Karpas-422 (cell line): ENCODE results near the gene SPINK2. TPM values are rescaled to one million over a fixed set of nuclear protein-coding genes. Genes with fewer than 3 reads are reported as not detected.

ENCODE experiments used
- DNase-seq: peaks from one replicate; pipeline ENCODE4 v3.0.0-alpha.2; 2015
- H2AFZ ChIP-seq: fragments of 200-600 bp; sonication (generic); 2 replicates; pipeline ENCODE4 v1.6.1; 2014; ENCODE audit warnings: antibody characterized with exemption, low read length, mixed read lengths
- H3K27ac ChIP-seq: fragments of 200-600 bp; sonication (generic); 2 replicates; pipeline ENCODE4 v1.5.1; 2014; ENCODE audit warnings: mild to moderate bottlenecking, low read length, moderate library complexity
- H3K27me3 ChIP-seq: fragments of 200-600 bp; sonication (generic); 2 replicates; pipeline ENCODE4 v1.6.1; 2014; ENCODE audit warnings: low read length, mixed read lengths
- H3K36me3 ChIP-seq: fragments of 200-600 bp; sonication (generic); 2 replicates; pipeline ENCODE4 v1.6.1; 2014; ENCODE audit warnings: low read length, mixed read lengths; ENCODE audit not compliant: insufficient read depth
- H3K4me1 ChIP-seq: fragments of 200-600 bp; sonication (generic); 2 replicates; pipeline ENCODE4 v1.6.1; 2014; ENCODE audit warnings: mild to moderate bottlenecking, low read length, mixed read lengths
- H3K4me2 ChIP-seq: fragments of 200-600 bp; sonication (generic); 2 replicates; pipeline ENCODE4 v1.6.1; 2014; ENCODE audit warnings: low read length, low read depth, mild to moderate bottlenecking; ENCODE audit not compliant: poor library complexity, severe bottlenecking
- H3K4me3 ChIP-seq: fragments of 200-600 bp; sonication (generic); 2 replicates; pipeline ENCODE4 v1.5.1; 2014; ENCODE audit warnings: mild to moderate bottlenecking, antibody characterized with exemption, low read length, mixed read lengths
- H3K79me2 ChIP-seq: fragments of 200-600 bp; sonication (generic); 2 replicates; pipeline ENCODE4 v1.6.1; 2014; ENCODE audit warnings: mild to moderate bottlenecking, low read length, mixed read lengths
- H3K9ac ChIP-seq: fragments of 200-600 bp; sonication (generic); 2 replicates; pipeline ENCODE4 v1.6.0; 2014; ENCODE audit warnings: low read length
- H3K9me2 ChIP-seq: fragments of 200-600 bp; sonication (generic), shearing (Covaris generic); replicated peaks from 2 replicates; pipeline ENCODE4 v1.6.0; 2014; ENCODE audit warnings: mild to moderate bottlenecking, low read length, moderate library complexity; ENCODE audit not compliant: insufficient read depth
- H3K9me3 ChIP-seq: fragments of 300-700, 200-600 bp; sonication (generic); 2 replicates; pipeline ENCODE4 v1.6.1; 2014; ENCODE audit warnings: low read length, mixed read lengths
- H4K20me1 ChIP-seq: fragments of 200-600 bp; sonication (generic); 2 replicates; pipeline ENCODE4 v1.6.1; 2014; ENCODE audit warnings: mild to moderate bottlenecking, antibody characterized with exemption, low read length, low read depth; ENCODE audit not compliant: insufficient read depth
- small RNA-seq: library from RNA; depleted of rRNA; stranded (forward); fragments of <200 nt; gene quantifications from one replicate; pipeline ENCODE3, GENCODE V24; 2014
- total RNA-seq: library from RNA; depleted of rRNA; stranded (reverse); fragments of >200 nt; shearing (Covaris generic); gene quantifications from 2 replicates; pipeline ENCODE4 v1.2.3, GENCODE V29; 2014; ENCODE audit warnings: low replicate concordance; rRNA removed

Gene SPINK2
- total RNA-seq, 1 experiment from 2014 or later: not detected

DNA sequence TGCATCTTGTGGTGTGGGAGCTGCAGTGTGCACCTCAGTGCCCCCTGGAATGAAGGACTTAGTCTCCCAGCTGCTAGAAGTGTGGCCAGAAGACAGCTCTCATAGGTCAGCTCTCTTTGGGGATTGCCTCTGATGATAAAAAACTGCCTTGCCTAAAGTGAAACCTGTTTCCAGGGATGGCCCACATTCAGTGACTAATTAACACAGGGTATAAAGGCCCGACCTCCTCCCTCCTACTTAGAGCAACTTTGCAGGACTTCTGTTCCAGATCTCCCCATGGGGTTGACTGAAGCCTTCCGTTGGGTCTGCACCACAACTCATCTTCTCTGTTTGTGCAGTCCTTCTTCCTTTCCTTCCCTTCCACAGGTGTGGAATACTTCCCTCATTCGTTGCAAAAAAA, 53.2 kb downstream of the SPINK2 start:
- no peak overlapping the region for H3K4me3 ChIP-seq
- no peaks in the 10 kb centered on the region for H3K27me3 ChIP-seq
- no peak overlapping the region for H2AFZ ChIP-seq
- no peaks in the 10 kb centered on the region for H3K9me3 ChIP-seq
- H3K9ac ChIP-seq: no peak overlapping the region
- no peaks in the 10 kb centered on the region for H4K20me1 ChIP-seq
- no peak overlapping the region for H3K4me2 ChIP-seq
- no peaks in the 10 kb centered on the region for H3K9me2 ChIP-seq
- H3K79me2 ChIP-seq: no peaks in the 10 kb centered on the region
- no peak for DNase-seq
- H3K27ac ChIP-seq: no peak overlapping the region
- H3K4me1 ChIP-seq: no peaks in the 10 kb centered on the region
- H3K36me3 ChIP-seq: no peaks in the 10 kb centered on the region

GRCh38 chr4:56767567-56767966, 53.9 kb downstream of the SPINK2 start:
- H3K4me1 ChIP-seq: no peaks in the 10 kb centered on the region
- no peak overlapping the region for H2AFZ ChIP-seq
- no peaks in the 10 kb centered on the region for H3K27me3 ChIP-seq
- no peaks in the 10 kb centered on the region for H3K79me2 ChIP-seq
- no peak overlapping the region for H3K4me2 ChIP-seq
- no peak overlapping the region for H3K4me3 ChIP-seq
- no peaks in the 10 kb centered on the region for H3K9me3 ChIP-seq
- no peak for DNase-seq
- H3K36me3 ChIP-seq: no peaks in the 10 kb centered on the region
- no peak overlapping the region for H3K9ac ChIP-seq
- no peaks in the 10 kb centered on the region for H3K9me2 ChIP-seq
- H3K27ac ChIP-seq: no peak overlapping the region
- H4K20me1 ChIP-seq: no peaks in the 10 kb centered on the region

GRCh38 chr4:56764775-56765174, 56.7 kb downstream of the SPINK2 start:
- Histone ChIP-seq H3K4me3 (no peak overlapping the region), H3K36me3 (no peaks in the 10 kb centered on the region), H3K4me1 (no peaks in the 10 kb centered on the region), H3K27ac (no peak overlapping the region), H3K9me2 (no peaks in the 10 kb centered on the region), H4K20me1 (no peaks in the 10 kb centered on the region), H3K9ac (no peak overlapping the region), H3K27me3 (no peaks in the 10 kb centered on the region), H3K4me2 (no peak overlapping the region), H2AFZ (no peak overlapping the region), H3K9me3 (no peaks in the 10 kb centered on the region), H3K79me2 (no peaks in the 10 kb centered on the region)
- DNase-seq: no peak

DNA sequence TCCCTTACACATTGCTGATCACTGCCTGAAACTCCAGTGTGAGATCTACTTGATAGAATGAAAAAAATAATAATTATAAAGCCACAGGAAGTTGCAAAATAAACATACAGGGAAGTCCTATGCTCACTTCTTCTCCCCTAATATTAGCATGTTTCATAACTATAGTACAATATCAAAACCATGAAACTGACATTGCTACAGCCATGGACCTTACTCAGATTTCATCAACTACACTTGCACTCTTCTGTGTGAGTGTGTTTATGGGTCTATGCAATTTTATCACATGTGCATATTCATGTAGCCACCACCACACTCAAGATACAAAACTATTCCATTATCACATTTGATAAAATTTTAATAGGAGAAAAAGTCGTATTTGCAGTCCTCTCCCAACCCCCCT, 57.3 kb downstream of the SPINK2 start:
- DNase-seq: no peak
- Histone ChIP-seq H3K9me3 (no peaks in the 10 kb centered on the region), H3K27ac (no peak overlapping the region), H3K9ac (no peak overlapping the region), H2AFZ (no peak overlapping the region), H3K4me3 (no peak overlapping the region), H3K27me3 (no peaks in the 10 kb centered on the region), H3K36me3 (no peaks in the 10 kb centered on the region), H3K4me1 (no peaks in the 10 kb centered on the region), H3K4me2 (no peak overlapping the region), H4K20me1 (no peaks in the 10 kb centered on the region), H3K9me2 (no peaks in the 10 kb centered on the region), H3K79me2 (no peaks in the 10 kb centered on the region)

- DNase-seq: no peak
- no peaks in the 10 kb centered on the region for H3K27me3 ChIP-seq
- no peaks in the 10 kb centered on the region for H3K36me3 ChIP-seq
- H3K4me3 ChIP-seq: no peak overlapping the region
- no peaks in the 10 kb centered on the region for H3K9me2 ChIP-seq
- no peaks in the 10 kb centered on the region for H4K20me1 ChIP-seq
- H3K27ac ChIP-seq: no peak overlapping the region
- no peak overlapping the region for H2AFZ ChIP-seq
- H3K9me3 ChIP-seq: no peaks in the 10 kb centered on the region
- H3K4me1 ChIP-seq: no peaks in the 10 kb centered on the region
- no peak overlapping the region for H3K4me2 ChIP-seq
- no peak overlapping the region for H3K9ac ChIP-seq
- H3K79me2 ChIP-seq: no peaks in the 10 kb centered on the region
Observed at GRCh38 chr4:56762484-56763250, 58.8 kb downstream of the SPINK2 start.

DNA sequence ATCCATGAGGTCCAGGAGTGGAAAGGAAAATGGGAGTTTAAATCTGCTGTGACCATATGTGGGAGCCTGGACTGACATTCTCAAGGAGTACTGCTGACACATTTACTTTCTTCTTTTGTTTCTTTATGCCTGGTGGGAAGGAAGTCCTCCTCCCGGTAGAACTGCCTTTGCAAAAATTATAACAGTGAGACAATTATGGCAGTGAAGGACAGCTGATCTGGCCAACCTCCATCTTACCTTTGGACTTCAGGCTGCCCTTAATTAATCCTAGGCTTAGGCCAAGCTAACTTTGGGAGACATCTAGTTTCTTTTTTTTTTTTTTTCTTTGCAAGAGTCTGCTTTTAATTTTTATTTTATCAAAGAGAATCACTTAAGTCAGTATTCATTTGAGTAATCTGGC, 61.3 kb downstream of the SPINK2 start:
- H3K4me1 ChIP-seq: no peaks in the 10 kb centered on the region
- no peak overlapping the region for H3K27ac ChIP-seq

More for the DNA sequence above, 61.3 kb downstream of the SPINK2 start:
- Histone ChIP-seq H3K27me3 (no peaks in the 10 kb centered on the region), H3K9ac (no peak overlapping the region), H3K79me2 (no peaks in the 10 kb centered on the region), H2AFZ (no peak overlapping the region), H4K20me1 (no peaks in the 10 kb centered on the region), H3K4me2 (no peak overlapping the region), H3K4me3 (no peak overlapping the region), H3K9me2 (no peaks in the 10 kb centered on the region), H3K9me3 (no peaks in the 10 kb centered on the region), H3K36me3 (no peaks in the 10 kb centered on the region)
- DNase-seq: no peak

Small RNA genes within 50 kb of the gene (small RNA-seq; reads per million reads assigned to genes)
- not detected for gene RF00017
- not detected for gene RF00019
- gene RN7SL357P: not detected
- not detected for gene RN7SL492P

Other genes starting within 250 kb of the SPINK2 start
- gene HOPX, start 140.4 kb downstream of the SPINK2 start, total RNA-seq: not detected in 2 replicates
- 39.9 and 52.0 TPM in 2 replicates for gene REST, start 86.2 kb upstream of the SPINK2 start, total RNA-seq
- 25.4 and 35.5 TPM in 2 replicates for gene NOA1, start 155.9 kb upstream of the SPINK2 start, total RNA-seq
- gene POLR2B, start 157.2 kb upstream of the SPINK2 start, total RNA-seq: 122 and 125 TPM in 2 replicates